Peyer's patch (tissue), 4 donors: ENCODE results near the gene MYRIP. TPM values are rescaled to one million over a fixed set of nuclear protein-coding genes. Genes with fewer than 3 reads are reported as not detected.

Experiments used
- DNase-seq, 3 donors: peaks; one replicate each; pipeline ENCODE4 v3.0.0-alpha.2; 2017 to 2019
- H3K27ac ChIP-seq, 4 donors: fragments of 200-600 bp; sonication (generic); one replicate each; pipeline ENCODE4 v1.5.1; 2016 to 2019
- H3K27me3 ChIP-seq, 2 donors: fragments of 200-600 bp; sonication (generic); one replicate each; pipeline ENCODE4 v1.5.1; 2019
- H3K36me3 ChIP-seq, 3 donors: fragments of 200-600 bp; sonication (generic); one replicate each; pipeline ENCODE4 v1.5.1; 2016 to 2019
- H3K4me1 ChIP-seq, 4 donors: fragments of 200-600 bp; sonication (generic); one replicate each; pipeline ENCODE4 v1.5.1; 2016 to 2019
- H3K4me3 ChIP-seq, 4 donors: fragments of 200-600 bp; sonication (generic); 1 replicate in 3 of 4; 2 replicates in 1 of 4; pipeline ENCODE4 v1.5.1; 2016 to 2019; ENCODE audit warnings: mild to moderate bottlenecking in 1 of 4
- H3K9me3 ChIP-seq, 4 donors: fragments of 200-600 bp; sonication (generic); one replicate each; pipeline ENCODE4 v1.5.1; 2016 to 2019; ENCODE audit warnings: mild to moderate bottlenecking in 1 of 4
- CTCF ChIP-seq, 6 experiments: fragments of 450-650 bp in 4 of 6; fragments of 200-600 bp in 2 of 6; sonication (generic) in 1 of 6; IDR thresholded peaks; one replicate each; pipeline ENCODE4 v1.5.1; 2017 to 2019; ENCODE audit warnings: antibody characterized with exemption in 6 of 6, mild to moderate bottlenecking in 3 of 6, moderate library complexity in 1 of 6
- POLR2A ChIP-seq, 2 donors: fragments of 450-650 bp; IDR thresholded peaks; one replicate each; pipeline ENCODE4 v1.5.1; 2017; ENCODE audit warnings: antibody characterized with exemption in 2 of 2, mild to moderate bottlenecking in 2 of 2, moderate library complexity in 2 of 2
- total RNA-seq, 4 donors: library from RNA; depleted of rRNA; stranded (reverse); fragments of >200 nt; gene quantifications; one replicate each; pipeline ENCODE4 v1.1.0, GENCODE V29; 2016

Gene MYRIP
- total RNA-seq, 4 donors from 2014 or later, result 6.0 to 12.4 (median 8.3) TPM

GRCh38 chr3:40178012-40178594, 368.7 kb downstream of the MYRIP start:
- no peaks in the 10 kb centered on the region for H3K9me3 ChIP-seq
- no peaks in the 10 kb centered on the region for H3K36me3 ChIP-seq
- no peak overlapping the region for H3K4me3 ChIP-seq
- no peaks in the 10 kb centered on the region for H3K4me1 ChIP-seq
- no peak for DNase-seq
- no peaks in the 10 kb centered on the region for H3K27me3 ChIP-seq
- no peak overlapping the region for H3K27ac ChIP-seq
- TF ChIP-seq POLR2A (IDR thresholded peaks at IDR 0.05), result no peak
- TF ChIP-seq CTCF (IDR thresholded peaks at IDR 0.05), result no peak

GRCh38 chr3:40179016-40179415, 369.6 kb downstream of the MYRIP start:
- Histone ChIP-seq H3K9me3 (no peaks in the 10 kb centered on the region), H3K4me1 (no peaks in the 10 kb centered on the region), H3K4me3 (no peak overlapping the region), H3K36me3 (no peaks in the 10 kb centered on the region), H3K27ac (no peak overlapping the region), H3K27me3 (no peaks in the 10 kb centered on the region)
- DNase-seq, result peak; percentile 56 to 85 (median 79)
- TF ChIP-seq CTCF (IDR thresholded peaks at IDR 0.05), result peak in 4 of 6 experiments; percentile 60 to 74 (median 62)
- no peak for TF ChIP-seq POLR2A (IDR thresholded peaks at IDR 0.05)

- H3K9me3 ChIP-seq, result no peaks in the 10 kb centered on the region
- no peaks in the 10 kb centered on the region for H3K4me1 ChIP-seq
- H3K27me3 ChIP-seq, result no peaks in the 10 kb centered on the region
- no peak overlapping the region for H3K27ac ChIP-seq
- DNase-seq, result no peak
- no peaks in the 10 kb centered on the region for H3K36me3 ChIP-seq
- H3K4me3 ChIP-seq, result no peak overlapping the region
- TF ChIP-seq POLR2A (IDR thresholded peaks at IDR 0.05), result no peak
- TF ChIP-seq CTCF (IDR thresholded peaks at IDR 0.05), result no peak
Observed at GRCh38 chr3:40181182-40181581, 371.8 kb downstream of the MYRIP start.

DNA sequence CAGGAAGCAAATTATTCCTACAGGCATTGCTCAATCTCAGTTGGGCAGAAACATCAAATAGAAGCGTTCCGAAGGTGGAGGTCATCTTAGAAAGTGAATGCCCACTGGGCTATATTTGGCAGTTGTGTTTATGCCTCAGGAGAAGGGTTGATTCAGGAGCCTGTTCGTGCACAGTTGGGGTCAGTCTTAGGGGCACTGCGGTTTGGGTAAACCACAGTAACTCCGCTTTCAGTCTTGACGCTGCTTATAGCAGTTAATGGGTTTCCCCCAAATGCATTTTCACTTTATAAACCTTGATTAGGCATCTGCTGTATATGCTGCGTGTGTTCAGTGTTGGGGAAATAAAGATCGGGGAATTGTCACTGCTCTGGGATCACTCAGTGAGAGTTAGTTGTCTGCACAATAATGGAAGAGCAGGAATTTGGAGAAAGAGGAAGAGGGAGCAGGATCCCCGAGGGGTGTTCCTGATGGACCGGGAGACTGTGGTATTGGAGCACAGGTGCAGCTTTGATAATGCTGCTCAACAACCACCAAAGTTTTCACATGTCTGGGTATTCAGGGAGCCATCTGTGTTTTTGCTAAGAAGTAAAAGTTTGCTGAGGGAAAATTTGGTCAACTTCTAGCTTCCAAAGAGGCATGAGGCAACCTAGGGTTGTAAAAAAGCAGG, 375.8 kb downstream of the MYRIP start:
- Histone ChIP-seq H3K9me3 (no peaks in the 10 kb centered on the region), H3K4me3 (no peak overlapping the region), H3K4me1 (no peaks in the 10 kb centered on the region), H3K27ac (no peak overlapping the region), H3K27me3 (no peaks in the 10 kb centered on the region), H3K36me3 (no peaks in the 10 kb centered on the region)
- no peak for DNase-seq
- TF ChIP-seq CTCF (IDR thresholded peaks at IDR 0.05) (no peak), POLR2A (IDR thresholded peaks at IDR 0.05) (no peak)

DNA sequence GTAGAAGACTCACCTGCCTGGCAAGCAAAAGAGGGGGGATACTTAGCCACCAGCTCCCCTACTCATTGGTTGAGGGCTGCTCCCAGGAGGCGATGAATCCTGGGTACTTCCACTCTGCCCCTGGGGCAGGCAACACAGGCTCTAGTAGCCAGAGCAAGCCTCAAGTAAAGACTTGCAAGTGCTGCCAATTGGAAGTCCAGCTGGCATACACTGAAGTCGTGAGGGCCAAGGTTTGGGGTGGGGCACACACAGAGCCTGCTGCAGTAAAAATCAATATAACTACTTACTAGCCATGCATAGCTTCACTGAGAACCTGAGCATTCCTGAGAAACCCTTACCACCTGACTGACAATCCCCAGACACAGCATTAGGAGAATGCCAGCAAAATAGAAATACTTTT, 377.1 kb downstream of the MYRIP start:
- no peaks in the 10 kb centered on the region for H3K9me3 ChIP-seq
- H3K36me3 ChIP-seq, result no peaks in the 10 kb centered on the region
- no peaks in the 10 kb centered on the region for H3K4me1 ChIP-seq
- no peak overlapping the region for H3K4me3 ChIP-seq
- TF ChIP-seq CTCF (IDR thresholded peaks at IDR 0.05) (no peak), POLR2A (IDR thresholded peaks at IDR 0.05) (no peak)
- DNase-seq, result no peak
- H3K27ac ChIP-seq, result no peak overlapping the region
- H3K27me3 ChIP-seq, result no peaks in the 10 kb centered on the region
